Measurements from ENCODE around the gene GFAP. TPM values are rescaled to one million over a fixed set of nuclear protein-coding genes. Genes with fewer than 3 reads are reported as not detected.

GFAP gene
- total RNA-seq, 2 donors from 2014 or later = not detected

Other genes with a start within 250 kb of the GFAP start
- gene CCDC43, start 225.7 kb downstream of the GFAP start, total RNA-seq = 10 to 100 TPM; 24.2 to 30.0 TPM
- 10 to 100 TPM; 16.3 to 24.3 TPM for gene DBF4B, start 206.8 kb downstream of the GFAP start, total RNA-seq
- under 1 TPM; 0.13 to 0.74 TPM for gene ADAM11, start 156.5 kb downstream of the GFAP start, total RNA-seq
- gene GJC1, start 85.2 kb downstream of the GFAP start, total RNA-seq = 1 to 10 TPM; 2.4 to 3.4 TPM
- gene HIGD1B, start 67.6 kb downstream of the GFAP start, total RNA-seq = not detected
- 100 to 1,000 TPM; 105 to 215 TPM for gene EFTUD2, start 16.1 kb downstream of the GFAP start, total RNA-seq
- gene KIF18B, start 32.3 kb upstream of the GFAP start, total RNA-seq = 10 to 100 TPM; 37.7 to 51.5 TPM
- under 1 TPM; 0.32 to 0.34 TPM for gene C1QL1, start 52.8 kb upstream of the GFAP start, total RNA-seq
- gene DCAKD, start 136.1 kb upstream of the GFAP start, total RNA-seq = 10 to 100 TPM; 36.5 to 36.6 TPM
- 100 to 1,000 TPM; 101 to 120 TPM for gene NMT1, start 145.8 kb upstream of the GFAP start, total RNA-seq
- 1 to 10 TPM; 3.1 to 6.5 TPM for gene PLCD3, start 217.0 kb upstream of the GFAP start, total RNA-seq
- 10 to 100 TPM in 1 of 2 donors, 1 to 10 TPM in 1; 9.8 to 12.6 TPM for gene ACBD4, start 220.2 kb upstream of the GFAP start, total RNA-seq
- gene HEXIM1, start 233.0 kb upstream of the GFAP start, total RNA-seq = 10 to 100 TPM; 45.9 to 66.4 TPM
- gene HEXIM2, start 246.4 kb upstream of the GFAP start, total RNA-seq = 1 to 10 TPM; 6.1 to 8.5 TPM